Stimulated activated naive CD8-positive, alpha-beta T cell treated with anti-CD3 and anti-CD28 coated beads, Interleukin-15, Interleukin-2, amounts not matched to agents 100 U/mL and 50 U/mL, for 24 hours (primary cell): ENCODE results near the gene F8.
A peak's percentile ranks its signal among the peaks of the same experiment; 100 is the strongest.

Source experiments
- ATAC-seq: fragments of 150-1000 bp; cut with Tn5 transposase; one replicate; pipeline ENCODE4 v1.10.0; 2021
- DNase-seq: peaks from one replicate; pipeline ENCODE4 v3.0.0; 2021

F8 gene

DNA sequence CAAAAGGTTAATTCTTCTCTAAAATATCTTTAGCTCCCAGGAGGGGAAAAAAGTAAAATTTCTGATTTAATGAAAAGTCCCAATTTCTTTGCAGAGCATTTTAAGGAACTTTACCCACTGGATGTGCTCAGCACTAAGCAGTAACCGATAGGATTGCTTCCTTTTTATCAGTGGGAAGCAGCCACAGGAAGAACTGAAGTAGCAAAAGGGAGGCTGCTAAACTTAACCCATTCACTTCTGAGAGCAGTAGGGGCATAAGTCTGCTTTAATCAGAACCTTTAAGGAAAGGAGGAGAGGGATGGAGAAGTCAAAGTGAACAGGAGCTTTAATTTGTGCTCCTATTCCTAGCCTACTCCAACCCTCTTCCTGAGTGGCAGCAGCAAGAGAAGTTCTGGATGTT lies at the start of gene F8:
TSS of gene F8 (minus strand) at position 139 of the 400 bp plus-strand sequence. CDS start 171 bp downstream, outside the sequence.
- DNase-seq, result no peak
- no peak for ATAC-seq

DNA sequence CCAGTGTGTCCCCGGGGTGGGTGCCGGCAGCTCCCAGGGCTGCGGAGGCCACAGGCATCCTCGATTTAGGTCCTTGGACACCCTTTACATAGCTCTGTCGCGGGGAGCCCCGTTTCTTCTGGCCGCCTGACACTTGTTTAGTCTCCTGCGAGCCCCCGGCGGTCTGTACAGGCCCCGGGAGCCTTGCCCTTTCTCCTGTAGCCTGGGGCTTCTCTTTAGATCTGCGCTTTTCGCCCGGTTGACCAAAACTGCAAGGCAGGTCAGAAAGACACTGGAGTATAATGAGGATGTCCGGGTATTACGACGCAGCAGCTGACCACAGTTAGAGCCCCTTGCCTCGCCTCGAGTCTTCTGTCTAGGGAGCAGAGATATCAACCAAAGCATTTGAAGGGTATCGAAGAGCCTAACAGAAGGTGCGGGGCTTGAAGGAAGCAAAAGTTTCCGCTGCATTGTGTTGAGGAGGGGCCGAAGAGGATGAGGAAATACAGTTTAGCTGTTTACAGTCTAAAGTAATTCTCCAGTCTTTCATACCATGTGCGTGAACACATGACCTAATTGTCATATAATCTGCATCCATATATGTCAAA lies 49.3 kb upstream of the F8 start:
- DNase-seq (no peak), ATAC-seq (no peak)

DNA sequence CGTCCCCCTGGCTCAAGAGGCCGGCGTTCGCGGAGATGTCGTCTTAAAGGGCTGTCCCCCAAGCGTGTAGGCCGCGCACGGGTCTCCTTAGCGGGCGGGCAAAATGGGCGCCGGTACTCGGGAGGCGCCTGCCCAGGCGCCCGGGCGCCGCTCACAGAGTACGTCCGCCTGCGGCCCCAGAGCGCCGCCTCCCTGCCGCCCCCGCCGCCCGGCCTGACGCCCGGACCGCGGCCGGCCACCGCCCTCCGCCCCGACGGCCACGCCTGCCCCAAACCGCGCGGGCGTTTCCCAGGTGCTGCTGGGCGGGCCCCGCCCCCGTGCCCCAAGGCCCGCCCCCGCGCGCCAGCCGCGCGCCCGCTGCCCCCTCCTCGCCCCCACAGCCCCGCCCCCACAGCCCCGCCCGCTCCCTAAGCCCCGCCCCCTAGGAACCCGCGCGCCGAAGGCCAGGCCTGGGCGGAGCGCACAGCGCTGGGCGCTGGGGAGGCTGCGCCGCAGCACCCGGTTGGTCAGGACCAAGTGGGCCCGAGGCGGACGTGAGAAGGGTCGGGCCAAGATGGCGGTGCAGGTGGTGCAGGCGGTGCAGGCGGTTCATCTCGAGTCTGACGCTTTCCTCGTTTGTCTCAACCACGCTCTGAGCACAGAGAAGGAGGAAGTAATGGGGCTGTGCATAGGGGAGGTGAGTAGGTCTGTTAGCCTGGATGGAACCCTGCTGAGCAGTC lies 48.6 kb upstream of the F8 start, which contains the start of the genes BRCC3, CMC4 and MTCP1:
TSS of gene BRCC3 (plus strand) at position 534 of the 719 bp plus-strand sequence. CDS start at position 554, 20 bp downstream.
TSS of gene CMC4 (minus strand) at position 162 of the 719 bp plus-strand sequence. CDS start 7,113 bp downstream, outside the sequence.
TSS of gene MTCP1 (minus strand) at position 162 of the 719 bp plus-strand sequence. CDS start 5,126 bp downstream, outside the sequence.
- DNase-seq (peak; percentile 80), ATAC-seq (peak; percentile 97)

DNA sequence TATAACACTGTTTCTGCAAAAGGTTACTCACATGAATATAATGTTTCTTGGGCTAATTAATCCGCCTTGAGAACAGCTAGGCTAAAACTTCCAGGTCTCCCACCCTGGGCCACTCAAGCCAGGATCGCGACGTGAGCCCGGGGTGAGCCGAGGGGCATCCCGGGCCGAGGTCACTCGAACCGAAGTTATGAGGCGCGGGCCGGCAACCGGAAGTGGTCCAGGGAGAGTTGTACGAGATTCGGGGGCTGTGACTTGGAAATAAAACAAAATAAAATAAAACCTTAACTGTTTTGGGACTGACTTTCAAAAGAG lies 48.1 kb upstream of the F8 start:
- DNase-seq, result no peak
- no peak for ATAC-seq

DNA sequence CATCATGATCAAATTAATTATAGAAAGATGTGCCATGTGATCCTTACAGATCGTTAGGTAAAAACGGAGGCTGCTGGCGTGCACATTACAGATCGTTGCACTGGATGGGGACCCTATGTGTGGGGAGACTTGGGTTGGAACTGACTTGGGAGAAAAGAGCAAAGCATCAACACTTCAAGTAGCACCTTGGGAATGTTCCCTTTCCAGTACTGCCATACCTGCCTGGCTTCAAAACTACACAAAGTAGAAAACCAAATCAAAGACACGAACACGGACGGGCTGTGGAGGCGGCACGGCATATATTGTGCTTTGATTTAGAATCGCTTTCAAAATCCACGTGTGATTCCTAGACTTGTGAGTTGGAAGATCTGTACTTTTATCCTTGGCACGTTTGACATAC lies 47.5 kb upstream of the F8 start:
- ATAC-seq (no peak), DNase-seq (peak; percentile 3)

DNA sequence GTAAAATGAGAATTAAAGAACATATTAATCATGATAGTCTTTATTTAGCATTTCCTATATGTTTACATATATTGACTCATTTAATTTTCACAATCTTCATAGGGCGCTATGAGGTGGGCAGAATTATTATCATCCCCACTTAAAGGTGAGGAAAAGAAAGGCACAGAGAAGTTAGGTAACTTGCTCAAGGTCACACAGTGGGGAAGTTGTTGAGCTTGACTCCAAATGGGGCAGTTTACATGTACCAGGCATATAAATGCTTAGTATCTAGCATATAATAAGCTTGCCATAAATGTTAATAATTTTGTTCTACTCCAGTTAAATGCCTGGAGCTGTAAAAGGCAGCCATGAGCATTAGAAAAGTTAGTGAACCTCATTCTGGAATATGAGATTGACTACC lies 46.9 kb upstream of the F8 start:
- DNase-seq, result no peak
- ATAC-seq, result no peak

DNA sequence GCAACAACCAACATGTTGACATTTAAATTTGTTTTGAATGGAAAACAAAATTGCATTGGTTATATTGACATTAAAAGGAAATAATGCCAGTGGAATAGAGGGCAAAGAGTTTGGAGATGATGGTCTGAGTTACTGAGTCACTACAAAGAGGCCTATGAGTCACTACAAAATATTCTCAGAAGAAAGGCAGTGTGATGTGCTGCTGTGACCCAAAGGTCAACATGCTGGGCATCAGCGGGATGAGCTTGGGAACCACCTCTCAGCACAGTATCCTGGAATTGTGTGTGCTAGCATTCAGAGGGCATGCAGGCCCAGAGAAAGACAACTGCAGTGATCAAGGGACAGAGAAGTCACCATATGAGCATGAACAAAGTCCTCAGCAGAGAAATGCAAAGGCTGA lies 45.6 kb upstream of the F8 start:
- DNase-seq (peak; percentile 4), ATAC-seq (no peak)

DNA sequence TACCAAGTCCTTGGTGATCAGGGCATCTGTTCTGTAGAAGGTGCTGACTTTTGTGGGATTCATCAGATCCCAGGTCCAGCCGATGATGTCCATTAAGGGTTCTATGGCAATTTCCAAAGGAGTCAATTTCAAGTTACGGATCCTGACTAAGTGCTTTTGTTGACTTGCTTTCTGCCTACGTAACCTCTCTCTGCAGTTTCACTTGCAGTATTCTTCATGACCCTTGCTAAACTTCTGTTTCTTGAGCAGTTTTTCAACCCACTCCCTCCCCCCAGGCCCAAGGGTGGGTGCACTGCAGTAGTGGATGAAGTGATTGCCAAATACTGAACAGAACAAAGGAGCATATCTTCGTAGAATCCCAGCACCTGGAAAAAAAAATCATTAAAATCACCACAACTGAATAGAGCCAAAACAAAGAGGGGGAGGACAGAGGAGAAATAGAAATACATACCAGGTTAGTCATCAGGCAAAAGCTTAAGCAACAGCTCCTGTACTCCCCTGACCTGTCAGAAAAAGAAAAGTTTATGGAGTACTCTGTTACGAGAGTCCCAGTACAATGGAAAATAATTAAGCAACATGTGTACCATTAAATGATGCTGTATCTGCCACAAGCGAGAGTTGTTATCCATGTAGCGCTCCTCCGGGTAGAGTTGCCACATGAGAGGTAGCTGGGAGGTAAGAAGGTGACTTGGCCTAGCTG lies 42.7 kb upstream of the F8 start:
- DNase-seq (no peak), ATAC-seq (no peak)

DNA sequence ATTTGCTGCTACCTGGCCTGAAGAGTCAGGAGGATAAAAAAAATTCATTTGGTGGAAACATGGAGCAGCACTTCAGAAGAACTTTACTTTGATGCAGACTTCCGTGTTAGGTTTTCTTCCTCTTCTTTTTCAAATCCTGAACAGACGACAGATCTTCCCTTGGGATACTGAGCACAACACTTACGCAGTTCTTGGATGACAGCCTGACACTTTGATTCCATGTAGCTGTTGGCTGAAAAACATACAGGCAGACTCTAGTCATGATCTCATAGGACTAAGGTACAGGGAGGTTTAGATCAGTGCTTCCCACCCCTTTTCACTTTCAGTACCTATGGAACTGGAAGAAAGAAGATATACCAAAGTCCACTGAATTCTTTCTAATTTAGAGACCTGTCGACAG lies 39.2 kb upstream of the F8 start:
- ATAC-seq, result no peak
- DNase-seq, result no peak

DNA sequence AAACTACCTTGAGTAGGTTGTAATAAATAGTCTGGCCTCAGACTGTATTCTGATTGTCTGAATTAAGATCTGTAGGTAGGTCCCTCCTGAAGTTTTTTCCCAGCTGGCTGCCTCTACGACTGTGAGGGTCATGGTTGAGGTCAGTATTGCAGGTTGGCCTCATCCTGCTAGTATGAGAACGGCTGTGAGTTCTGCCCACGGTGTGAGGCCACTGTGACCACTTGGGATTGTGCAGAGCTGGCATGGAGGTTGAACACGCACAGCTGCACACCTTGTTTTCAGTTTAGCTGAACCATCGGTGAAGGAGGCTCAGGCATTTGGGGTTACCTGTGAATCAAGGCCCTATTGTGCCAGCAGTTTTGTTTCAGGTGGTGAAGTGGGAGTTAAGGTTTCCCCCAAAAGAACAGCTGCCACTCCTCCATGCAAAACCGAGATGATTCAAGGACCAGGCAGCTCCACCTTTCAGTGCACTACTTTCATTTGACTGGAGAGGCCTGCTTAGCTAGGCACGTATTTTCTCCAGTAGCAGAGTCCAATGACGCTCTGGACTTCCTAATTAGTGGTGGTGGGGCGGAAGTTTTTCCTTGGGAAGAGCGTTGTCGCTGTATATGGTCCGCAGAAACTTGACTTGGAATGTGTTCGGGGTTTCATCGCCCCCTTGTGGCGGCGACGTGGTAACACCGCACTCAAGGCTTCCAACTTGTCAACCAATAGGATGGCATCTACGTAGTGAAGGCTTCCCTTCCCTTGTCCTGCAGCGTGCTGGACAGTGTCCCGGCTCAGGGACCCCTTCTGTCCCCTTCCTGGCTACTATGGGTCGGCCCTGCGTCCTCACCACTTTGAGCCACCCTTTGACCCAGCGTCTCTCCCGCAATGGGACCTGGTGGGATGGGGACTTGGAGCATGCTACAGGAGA lies 34.6 kb upstream of the F8 start:
- DNase-seq (peak; percentile 37), ATAC-seq (peak; percentile 74)

DNA sequence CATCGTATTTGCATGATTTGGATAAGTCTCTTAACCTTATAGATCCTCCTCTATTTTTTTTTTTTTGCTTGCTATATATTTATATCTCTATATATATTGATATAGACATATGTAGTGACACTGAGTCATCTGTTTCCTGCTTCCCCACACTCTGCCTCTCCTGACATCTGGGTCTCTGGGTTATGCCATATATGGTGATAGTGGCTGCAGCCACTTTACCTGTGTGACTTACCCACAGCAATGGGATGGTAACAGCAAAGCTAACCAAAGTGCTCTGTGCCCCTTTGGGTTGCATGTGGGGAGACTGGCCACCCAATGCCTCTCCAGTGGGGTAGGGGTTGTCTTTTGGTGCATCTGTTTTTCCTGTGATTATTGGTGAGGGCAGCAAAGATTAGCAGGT lies 33.9 kb upstream of the F8 start:
- DNase-seq, result no peak

DNA sequence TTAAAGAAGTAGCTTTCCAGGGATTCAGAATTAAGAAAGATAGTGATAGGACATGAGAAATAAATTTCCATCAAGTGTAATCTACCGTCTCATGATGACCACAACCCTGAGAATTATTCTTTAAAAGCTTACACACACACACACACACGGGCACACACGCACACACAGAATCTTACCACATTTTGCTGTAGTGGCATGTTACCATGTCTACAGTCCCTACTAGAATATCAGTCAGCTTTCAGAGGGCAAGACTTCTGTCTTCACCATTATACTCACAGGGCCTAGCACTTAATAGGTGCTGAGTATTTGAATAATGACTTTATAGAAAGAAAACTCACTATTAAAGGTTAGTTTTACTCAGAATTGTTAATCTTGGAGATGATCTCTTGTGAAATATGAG lies 33.0 kb upstream of the F8 start:
- no peak for DNase-seq
- ATAC-seq, result no peak

More for the DNA sequence above, 33.9 kb upstream of the F8 start:
- peak; percentile 52 for ATAC-seq

DNA sequence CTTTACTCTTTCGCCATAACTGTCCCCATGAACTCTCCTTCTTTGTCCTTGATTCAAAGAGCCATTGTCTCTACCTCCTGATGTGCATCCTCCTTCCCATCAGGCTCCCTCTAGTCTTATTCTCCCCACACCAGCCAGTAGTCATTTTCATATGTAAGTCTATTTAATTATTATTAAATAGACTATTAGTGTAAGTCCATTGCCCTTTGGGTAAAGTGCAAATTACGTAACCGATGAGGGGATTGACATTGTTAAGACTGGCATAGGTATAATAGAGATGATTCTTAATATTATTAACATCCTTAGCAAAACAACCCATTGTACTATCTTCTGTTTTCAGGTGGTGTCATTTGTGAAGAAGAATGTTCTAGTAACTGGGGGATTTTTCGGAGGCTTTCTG lies 31.7 kb upstream of the F8 start:
- no peak for DNase-seq
- ATAC-seq, result no peak

DNA sequence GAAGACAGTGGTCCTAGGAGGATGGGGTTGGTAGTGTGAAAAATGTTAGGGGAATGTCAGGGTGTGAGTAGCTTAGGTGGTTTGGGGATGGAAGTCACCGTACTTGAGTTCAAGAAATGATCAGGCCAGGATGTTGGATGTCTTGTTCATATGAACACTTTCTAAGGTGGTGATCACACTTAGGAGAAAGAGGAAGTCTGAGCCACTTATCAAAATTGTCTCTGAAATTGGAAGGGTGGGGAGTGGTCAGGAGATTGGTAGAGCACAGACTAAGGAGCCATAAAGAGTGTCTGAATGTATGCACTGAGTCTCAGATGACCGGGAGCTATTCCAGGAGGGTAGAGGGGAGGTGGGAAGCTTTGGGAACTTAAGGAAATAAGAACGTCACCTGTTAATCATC lies 31.1 kb upstream of the F8 start:
- no peak for DNase-seq

DNA sequence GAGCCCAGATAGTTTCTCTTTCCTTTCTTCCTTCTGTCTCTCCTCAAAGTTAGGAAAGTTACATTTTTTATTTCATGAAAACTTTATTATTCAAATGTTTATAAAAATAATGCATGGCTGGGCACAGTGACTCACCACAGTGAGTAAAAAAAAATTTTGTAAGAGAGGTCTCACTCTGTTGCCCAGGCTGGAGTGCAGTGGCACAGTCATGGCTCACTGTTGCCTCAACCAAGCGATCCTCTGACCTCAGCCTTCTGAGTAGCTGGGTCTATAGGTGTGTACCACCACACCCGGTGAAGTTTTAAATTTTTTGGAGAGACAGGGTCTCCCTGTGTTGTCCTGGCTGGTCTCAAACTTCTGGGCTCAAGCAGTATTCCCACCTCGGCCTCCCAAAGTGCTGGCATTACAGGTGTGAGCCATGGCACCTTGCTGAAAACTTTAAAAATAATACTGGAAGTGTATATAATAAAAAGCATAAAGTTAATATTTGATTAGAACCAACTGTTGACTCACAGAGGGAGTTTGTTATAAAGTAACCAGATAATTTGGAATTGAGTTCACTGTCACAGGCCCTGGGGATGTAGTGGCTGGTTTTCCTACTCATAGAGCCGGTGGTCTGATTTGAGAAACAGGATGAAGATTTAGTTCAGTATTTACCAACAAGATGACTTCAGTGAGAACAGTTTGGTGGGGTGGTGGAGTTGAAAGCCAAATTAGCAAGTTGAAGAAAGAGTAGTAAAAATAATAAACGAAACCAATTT lies 30.4 kb upstream of the F8 start:
- ATAC-seq (no peak), DNase-seq (no peak)

More for the DNA sequence above, 31.1 kb upstream of the F8 start:
- no peak for ATAC-seq

DNA sequence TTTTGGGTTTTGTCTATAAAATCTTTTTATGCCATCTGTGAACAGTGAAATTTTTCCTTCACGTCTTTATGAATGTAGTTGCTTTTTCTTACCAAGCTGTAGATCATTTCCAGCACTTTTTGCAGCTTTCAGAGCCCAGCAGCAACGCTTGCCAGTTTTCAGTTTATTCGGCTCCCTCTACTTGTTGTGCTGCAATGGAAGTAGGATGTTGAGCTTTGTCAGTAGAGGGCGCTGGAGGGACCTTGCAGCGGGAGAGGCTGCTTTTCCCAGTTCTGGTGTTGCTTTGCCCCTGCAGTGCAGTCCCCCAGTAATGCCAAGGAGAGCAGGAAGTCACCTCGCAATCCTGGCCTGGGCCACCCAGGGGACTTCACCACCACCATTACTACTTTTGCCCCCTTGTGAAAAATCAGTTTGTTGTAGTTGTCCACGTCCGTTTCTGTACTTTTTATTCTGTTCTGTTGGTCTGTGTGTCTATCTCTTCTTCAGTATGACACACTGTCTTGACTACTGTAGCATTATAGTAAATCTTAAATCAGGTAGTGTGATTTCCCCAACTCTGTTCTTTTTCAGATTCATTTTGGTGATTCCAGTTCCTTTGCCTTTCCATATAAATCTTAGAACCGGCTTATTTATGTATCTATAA lies 26.6 kb upstream of the F8 start:
- peak; percentile 46 for ATAC-seq
- peak; percentile 50 for DNase-seq

DNA sequence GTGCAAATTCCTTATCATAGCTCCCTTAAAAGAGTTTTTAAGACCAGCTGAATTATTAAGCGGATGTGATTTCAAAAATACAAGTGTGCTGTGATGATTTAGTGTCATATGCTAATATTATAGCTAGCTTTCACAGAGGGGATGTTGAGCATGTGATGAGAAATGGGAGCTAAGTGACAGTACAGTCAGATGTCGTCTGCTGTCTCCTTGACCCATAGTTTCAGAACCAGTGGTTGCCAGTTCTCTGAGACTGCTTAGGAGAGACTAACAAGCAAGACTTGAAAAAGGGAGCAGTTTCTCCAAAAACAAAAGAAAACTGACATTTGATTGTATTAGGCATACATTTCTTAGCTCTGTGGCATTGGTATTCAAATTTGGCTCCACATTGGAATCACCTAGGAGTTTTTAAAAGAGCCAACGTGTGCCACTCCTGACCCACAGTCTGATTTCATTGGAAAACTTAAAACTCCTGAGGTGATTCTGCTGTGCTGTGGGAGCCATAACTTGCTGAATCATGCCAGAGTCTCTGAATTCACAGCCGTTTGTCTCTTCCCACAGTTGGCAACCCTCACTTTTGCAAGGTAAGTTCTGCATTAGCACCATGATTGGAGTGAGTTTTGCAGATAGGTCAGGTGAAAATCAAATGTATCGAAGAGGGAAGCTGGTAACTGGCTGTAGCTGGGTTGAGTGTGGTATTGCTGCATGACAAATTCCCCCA lies 24.4 kb upstream of the F8 start:
- ATAC-seq, result no peak
- no peak for DNase-seq

DNA sequence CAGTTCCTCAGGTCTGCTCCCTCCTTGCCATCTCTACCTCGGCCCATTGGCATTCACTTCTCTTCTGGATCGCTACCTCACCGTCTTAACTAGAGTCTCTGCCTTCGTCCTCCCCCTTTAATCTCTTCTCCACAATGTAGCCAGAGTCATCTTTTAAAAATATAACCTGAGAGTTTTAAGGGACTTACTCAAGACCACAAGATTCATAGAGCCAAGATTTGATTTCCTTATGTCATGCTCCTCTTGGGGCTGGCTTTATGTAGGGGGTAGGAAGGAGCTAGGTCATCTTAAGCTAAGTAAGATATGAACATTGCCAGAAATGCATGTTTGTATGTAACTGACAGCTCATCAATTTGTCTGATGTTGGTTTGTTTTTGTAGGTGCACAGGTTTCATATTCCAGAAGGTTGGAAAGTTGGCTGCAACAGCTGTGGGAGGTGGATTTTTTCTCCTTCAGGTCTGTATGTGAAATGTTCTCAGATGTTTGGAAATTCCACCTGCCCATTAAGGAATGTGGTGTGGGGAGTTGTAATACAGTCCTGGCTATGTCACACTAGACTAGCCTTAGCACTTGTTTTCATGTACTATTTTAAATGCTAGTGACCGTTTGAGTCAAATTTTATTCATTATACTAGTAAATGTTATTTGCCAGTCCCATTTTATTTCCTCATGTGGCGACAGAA lies 23.7 kb upstream of the F8 start:
- no peak for DNase-seq
- ATAC-seq, result no peak

DNA sequence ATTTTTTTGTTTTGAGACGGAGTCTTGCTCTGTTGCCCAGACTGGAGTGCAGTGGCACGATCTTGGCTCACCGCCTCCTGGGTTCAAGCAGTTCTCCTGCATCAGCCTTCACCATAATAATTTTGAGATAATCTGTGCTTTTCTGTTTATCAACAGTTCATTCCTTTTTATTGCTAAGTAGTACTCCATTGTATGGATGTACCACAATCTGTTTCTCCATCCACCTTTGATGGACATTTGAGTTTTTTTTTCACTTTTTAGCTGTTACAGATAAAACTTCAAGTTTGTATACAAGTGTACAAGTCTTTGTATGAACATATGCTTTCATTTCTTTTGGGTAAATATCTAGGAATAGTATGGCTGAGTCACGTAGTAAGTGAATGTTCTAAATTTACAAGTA lies 13.2 kb upstream of the F8 start:
- DNase-seq (no peak), ATAC-seq (no peak)

DNA sequence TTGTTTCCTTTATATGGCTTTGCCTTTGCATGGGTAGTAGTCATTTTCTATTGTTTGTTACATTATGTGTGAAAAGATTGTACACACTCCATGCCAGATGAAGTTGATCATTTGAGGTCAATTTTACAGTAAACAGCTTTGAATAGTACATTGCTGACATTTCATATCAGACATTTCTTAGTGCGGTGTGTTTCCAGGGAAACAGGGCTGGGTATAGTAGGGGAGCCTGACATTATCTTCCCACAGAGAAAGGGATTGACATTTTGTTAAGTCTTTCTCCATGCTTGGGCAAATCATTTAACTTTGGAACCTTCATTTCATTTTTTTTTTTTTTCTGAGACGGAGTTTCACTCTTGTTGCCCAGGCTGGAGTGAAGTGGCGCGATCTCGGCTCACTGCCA lies 9.1 kb upstream of the F8 start:
- ATAC-seq (no peak), DNase-seq (no peak)
